GM15510 (cell line): Measurements from ENCODE around the gene CA5A.

Source experiments
- POLR2A ChIP-seq: IDR thresholded peaks from 3 replicates; pipeline ENCODE4 v1.6.1; 2011; ENCODE audit warnings: borderline replicate concordance; ENCODE audit not compliant: insufficient read length; ENCODE audit errors: extremely low read depth

CA5A gene

GRCh38 chr16:87949071-87949744 is 12.9 kb upstream of the CA5A start:
- no peak for TF ChIP-seq POLR2A

DNA sequence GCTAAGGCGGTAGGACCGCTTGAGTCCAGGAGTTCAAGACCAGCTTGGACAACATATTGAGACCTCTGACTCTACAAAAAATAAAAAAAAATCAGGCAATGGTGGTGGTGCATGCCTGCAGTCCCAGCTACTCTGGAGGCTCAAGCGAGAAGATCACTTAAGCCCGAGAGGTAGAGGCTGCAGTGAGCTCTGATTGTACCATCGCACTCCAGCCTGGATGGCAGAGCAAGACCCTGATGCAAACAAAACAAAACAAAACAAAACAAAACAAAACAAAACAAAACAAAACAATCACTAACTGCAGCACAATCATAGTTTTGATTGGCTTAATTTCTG is 12.4 kb upstream of the CA5A start:
- no peak for TF ChIP-seq POLR2A

GRCh38 chr16:87948119-87948545 is 11.8 kb upstream of the CA5A start:
- no peak for TF ChIP-seq POLR2A

- no peak for TF ChIP-seq POLR2A
Measured at GRCh38 chr16:87947356-87948118, 11.2 kb upstream of the CA5A start.

- no peak for TF ChIP-seq POLR2A
Measured at GRCh38 chr16:87946596-87947347, 10.4 kb upstream of the CA5A start.

DNA sequence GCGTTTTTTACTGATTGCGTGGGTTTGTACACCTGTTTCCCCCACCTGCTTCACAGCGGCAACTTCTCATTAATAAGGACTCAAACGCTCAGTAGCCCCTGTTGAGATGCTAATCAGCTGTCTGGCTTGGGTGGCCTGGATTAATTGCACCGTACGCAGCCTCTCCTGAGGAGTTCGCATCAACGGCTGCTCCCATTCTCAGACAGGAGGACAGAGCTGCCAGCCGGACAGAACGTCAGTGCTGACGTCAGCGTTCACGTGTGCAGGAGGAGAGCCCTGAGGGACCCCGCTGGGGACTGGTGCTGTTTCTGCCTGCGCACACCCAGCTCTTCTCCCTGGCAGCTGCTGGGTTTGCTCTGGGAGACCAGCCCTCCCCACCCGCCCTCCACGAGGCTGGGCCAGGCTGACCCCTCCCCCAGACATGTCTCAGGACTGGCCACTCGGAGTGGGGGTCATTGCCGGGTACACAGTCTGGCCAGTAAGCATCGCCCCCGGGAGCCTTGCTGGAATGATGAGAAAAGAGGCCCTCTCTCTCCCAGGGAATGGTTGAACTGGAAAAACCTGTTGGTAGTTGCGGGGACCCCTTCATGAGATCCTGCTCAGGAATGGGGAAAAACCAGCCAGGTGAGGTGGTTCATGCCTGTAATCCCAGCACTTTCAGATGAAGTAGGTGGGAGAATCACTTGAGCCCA is 9.2 kb upstream of the CA5A start:
- no peak for TF ChIP-seq POLR2A

GRCh38 chr16:87942680-87943079 is 6.4 kb upstream of the CA5A start:
- TF ChIP-seq POLR2A: no peak

GRCh38 chr16:87939562-87940423 is 3.5 kb upstream of the CA5A start:
- TF ChIP-seq POLR2A: no peak

- no peak for TF ChIP-seq POLR2A
Measured at GRCh38 chr16:87938412-87938949, 2.2 kb upstream of the CA5A start.

- no peak for TF ChIP-seq POLR2A
Measured at GRCh38 chr16:87933140-87933495, 3.2 kb downstream of the CA5A start.

- TF ChIP-seq POLR2A: no peak
Measured at GRCh38 chr16:87931504-87931903, 4.8 kb downstream of the CA5A start.

DNA sequence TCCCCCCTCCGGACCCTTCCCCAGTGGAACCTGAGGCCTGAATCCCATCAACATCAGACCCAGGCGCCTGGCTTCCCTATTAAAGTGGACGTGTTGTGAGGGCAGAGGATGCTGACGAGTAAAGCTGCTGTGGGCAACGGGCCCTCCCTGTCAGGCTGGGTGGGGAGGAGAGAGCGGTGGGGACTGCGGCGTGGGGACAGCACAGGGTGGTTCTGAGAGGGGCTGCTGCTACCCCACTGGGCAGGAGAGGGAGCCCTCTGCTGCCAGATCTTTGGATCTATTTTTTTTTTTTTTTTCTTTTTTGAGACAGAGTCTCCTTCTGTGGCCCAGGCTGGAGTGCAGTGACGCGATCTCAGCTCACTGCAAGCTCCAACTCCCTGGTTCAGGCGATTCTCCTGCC is 5.9 kb downstream of the CA5A start:
- TF ChIP-seq POLR2A: no peak

GRCh38 chr16:87929986-87930385 is 6.3 kb downstream of the CA5A start:
- no peak for TF ChIP-seq POLR2A

DNA sequence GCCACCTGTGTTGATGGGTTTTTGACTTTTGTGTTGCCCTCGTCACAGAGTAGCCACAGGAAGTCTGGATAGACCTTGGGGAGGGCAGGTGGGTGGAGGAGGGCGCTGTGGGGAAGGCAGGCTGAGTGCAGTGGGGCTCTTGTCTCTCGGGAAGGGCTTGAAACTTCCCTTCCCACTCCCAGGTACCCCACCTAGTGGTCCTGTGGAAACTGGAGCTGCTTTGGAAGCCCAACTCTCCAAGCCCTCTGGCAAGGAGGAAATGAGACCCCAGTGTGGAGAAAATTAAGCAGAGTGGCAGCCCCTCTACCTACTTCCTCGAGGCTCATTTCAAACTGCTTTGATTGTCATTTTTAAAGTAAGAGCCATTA is 9.2 kb downstream of the CA5A start:
- TF ChIP-seq POLR2A: no peak
